Astrocyte (in vitro differentiated cells and primary cell): ENCODE measurements around the gene SBF1. TPM values are rescaled to one million over a fixed set of nuclear protein-coding genes. Genes with fewer than 3 reads are reported as not detected.

Experiments
- DNase-seq: peaks from one replicate; pipeline ENCODE4 v3.0.0-alpha.2; 2010; ENCODE audit warnings: low read depth
- FAIRE-seq: peaks from 2 replicates; lab custom pipeline; 2011; peaks lifted over from hg19 to GRCh38; lab: Jason Lieb, UNC
- H2AFZ ChIP-seq: 2 replicates; pipeline ENCODE4 v1.6.0; 2012; ENCODE audit warnings: low read depth, low read length, inconsistent platforms
- H3K27ac ChIP-seq: 2 replicates; pipeline ENCODE4 v1.5.1; 2011; ENCODE audit warnings: low read depth, low read length, inconsistent platforms
- H3K27me3 ChIP-seq: 2 replicates; pipeline ENCODE4 v1.6.0; 2011; ENCODE audit warnings: low read length, inconsistent platforms; ENCODE audit not compliant: insufficient read depth
- H3K36me3 ChIP-seq: 2 replicates; pipeline ENCODE4 v1.5.1; 2011; ENCODE audit warnings: low read length, inconsistent platforms; ENCODE audit not compliant: insufficient read depth
- H3K4me1 ChIP-seq: 2 replicates; pipeline ENCODE4 v1.5.1; 2011; ENCODE audit warnings: low read length, inconsistent platforms; ENCODE audit not compliant: insufficient read depth
- H3K4me2 ChIP-seq: 2 replicates; pipeline ENCODE4 v1.6.0; 2012; ENCODE audit warnings: low read length, inconsistent platforms
- H3K4me3 ChIP-seq: 2 replicates; pipeline ENCODE4 v1.5.1; 2011; ENCODE audit warnings: low read depth, mild to moderate bottlenecking, low read length, inconsistent platforms; ENCODE audit not compliant: insufficient read depth
- H3K79me2 ChIP-seq: 2 replicates; pipeline ENCODE4 v1.6.0; 2012; ENCODE audit warnings: mild to moderate bottlenecking, low read length, inconsistent platforms; ENCODE audit not compliant: insufficient read depth
- H3K9ac ChIP-seq: 2 replicates; pipeline ENCODE4 v1.6.0; 2012; ENCODE audit warnings: mild to moderate bottlenecking, low read length, inconsistent platforms
- H3K9me3 ChIP-seq: 2 replicates; pipeline ENCODE4 v1.5.1; 2012; ENCODE audit warnings: low read depth, mild to moderate bottlenecking, low read length, inconsistent platforms; ENCODE audit not compliant: insufficient read depth
- H4K20me1 ChIP-seq: 2 replicates; pipeline ENCODE4 v1.6.0; 2012; ENCODE audit warnings: low read length, inconsistent platforms; ENCODE audit not compliant: insufficient read depth
- H3K27ac Mint-ChIP-seq: one replicate; pipeline ENCODE4 v1.8.0; 2021; ENCODE audit warnings: mild to moderate bottlenecking, mixed read lengths; ENCODE audit not compliant: unreplicated experiment
- H3K27me3 Mint-ChIP-seq: one replicate; pipeline ENCODE4 v1.8.0; 2021; ENCODE audit warnings: low read depth, mixed read lengths; ENCODE audit not compliant: unreplicated experiment
- H3K36me3 Mint-ChIP-seq: one replicate; pipeline ENCODE4 v1.8.0; 2021; ENCODE audit warnings: low read depth, mixed read lengths; ENCODE audit not compliant: unreplicated experiment
- H3K4me1 Mint-ChIP-seq: one replicate; pipeline ENCODE4 v1.8.0; 2021; ENCODE audit warnings: low read depth, mixed read lengths; ENCODE audit not compliant: unreplicated experiment
- H3K4me3 Mint-ChIP-seq: one replicate; pipeline ENCODE4 v1.8.0; 2021; ENCODE audit warnings: mild to moderate bottlenecking, moderate library complexity, mixed read lengths; ENCODE audit not compliant: unreplicated experiment
- H3K9me3 Mint-ChIP-seq: one replicate; pipeline ENCODE4 v1.8.0; 2021; ENCODE audit warnings: mild to moderate bottlenecking, mixed read lengths; ENCODE audit not compliant: unreplicated experiment
- EZH2 ChIP-seq: IDR thresholded peaks from 2 replicates; pipeline ENCODE4 v1.6.1; 2012; ENCODE audit warnings: mild to moderate bottlenecking, low read length, inconsistent platforms; ENCODE audit not compliant: insufficient read depth
- total RNA-seq: library from RNA; stranded (reverse); gene quantifications from 2 replicates; pipeline ENCODE4 v1.2.1, GENCODE V29; 2021
- TF ChIP-seq, protein P1 (sequence below): IDR thresholded peaks from 2 replicates; pipeline ENCODE4 v1.5.1; 2011; ENCODE audit warnings: low read depth, mild to moderate bottlenecking, inconsistent platforms, low read length, moderate library complexity; ENCODE audit not compliant: insufficient read depth

Gene SBF1
- total RNA-seq, 1 donor from 2014 or later: 75.4 TPM

DNA sequence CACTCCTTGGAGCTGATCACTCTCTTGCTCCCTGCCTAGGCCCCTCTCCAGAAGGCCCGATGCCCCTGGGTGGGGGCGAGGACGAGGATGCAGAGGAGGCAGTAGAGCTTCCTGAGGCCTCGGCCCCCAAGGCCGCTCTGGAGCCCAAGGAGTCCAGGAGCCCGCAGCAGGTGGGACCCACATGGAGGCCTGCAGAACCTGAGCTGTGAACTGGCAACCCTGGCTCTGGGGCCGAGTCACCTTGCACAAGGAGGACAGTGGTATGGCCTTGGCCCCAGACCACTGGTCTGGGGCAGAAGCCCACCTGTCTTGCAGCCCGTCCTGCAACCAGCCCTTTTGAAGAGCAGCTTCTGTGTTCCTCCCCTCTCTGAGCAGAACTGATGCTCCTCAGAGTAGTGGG is 44.3 kb upstream of the SBF1 start:
- Histone ChIP-seq H3K4me3 (no peak overlapping the region), H3K79me2 (peaks cover 44% of the 10 kb centered on the region), H3K4me2 (no peak overlapping the region), H3K36me3 (no peaks in the 10 kb centered on the region), H2AFZ (no peak overlapping the region), H3K9ac (no peak overlapping the region), H4K20me1 (peaks cover 42% of the 10 kb centered on the region), H3K9me3 (no peaks in the 10 kb centered on the region), H3K27ac (no peak overlapping the region), H3K4me1 (peaks cover 4% of the 10 kb centered on the region), H3K27me3 (no peaks in the 10 kb centered on the region)
- FAIRE-seq (no peak), DNase-seq (no peak)
- H3K4me3 Mint-ChIP-seq: no peak overlapping the region
- no peaks in the 10 kb centered on the region for H3K9me3 Mint-ChIP-seq
- TF ChIP-seq EZH2: no peak
- TF ChIP-seq, protein P1, sequence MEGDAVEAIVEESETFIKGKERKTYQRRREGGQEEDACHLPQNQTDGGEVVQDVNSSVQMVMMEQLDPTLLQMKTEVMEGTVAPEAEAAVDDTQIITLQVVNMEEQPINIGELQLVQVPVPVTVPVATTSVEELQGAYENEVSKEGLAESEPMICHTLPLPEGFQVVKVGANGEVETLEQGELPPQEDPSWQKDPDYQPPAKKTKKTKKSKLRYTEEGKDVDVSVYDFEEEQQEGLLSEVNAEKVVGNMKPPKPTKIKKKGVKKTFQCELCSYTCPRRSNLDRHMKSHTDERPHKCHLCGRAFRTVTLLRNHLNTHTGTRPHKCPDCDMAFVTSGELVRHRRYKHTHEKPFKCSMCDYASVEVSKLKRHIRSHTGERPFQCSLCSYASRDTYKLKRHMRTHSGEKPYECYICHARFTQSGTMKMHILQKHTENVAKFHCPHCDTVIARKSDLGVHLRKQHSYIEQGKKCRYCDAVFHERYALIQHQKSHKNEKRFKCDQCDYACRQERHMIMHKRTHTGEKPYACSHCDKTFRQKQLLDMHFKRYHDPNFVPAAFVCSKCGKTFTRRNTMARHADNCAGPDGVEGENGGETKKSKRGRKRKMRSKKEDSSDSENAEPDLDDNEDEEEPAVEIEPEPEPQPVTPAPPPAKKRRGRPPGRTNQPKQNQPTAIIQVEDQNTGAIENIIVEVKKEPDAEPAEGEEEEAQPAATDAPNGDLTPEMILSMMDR: no peak
- peaks cover 11% of the 10 kb centered on the region for H3K36me3 Mint-ChIP-seq
- H3K27ac Mint-ChIP-seq: no peak overlapping the region
- no peaks in the 10 kb centered on the region for H3K4me1 Mint-ChIP-seq
- H3K27me3 Mint-ChIP-seq: no peaks in the 10 kb centered on the region

DNA sequence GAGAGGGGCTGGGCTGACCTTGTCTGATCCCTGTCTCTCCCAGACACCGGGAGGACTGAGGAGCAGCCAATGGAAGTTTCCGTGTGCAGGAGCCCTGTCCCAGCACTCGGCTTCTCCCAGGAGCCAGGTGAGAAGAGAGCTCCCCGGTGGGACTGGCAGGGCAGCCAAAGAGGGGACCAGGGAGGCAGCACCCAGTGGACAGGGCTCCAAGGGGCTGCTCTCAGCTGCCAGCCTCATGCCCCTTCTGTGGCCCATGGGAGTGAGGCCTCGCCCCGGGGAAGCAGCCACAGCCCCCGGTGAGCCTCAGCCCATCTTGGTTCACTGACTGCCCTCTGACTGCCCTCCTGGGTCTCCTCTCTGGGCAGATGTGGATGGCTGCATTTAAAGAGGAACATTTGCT is 43.8 kb upstream of the SBF1 start:
- H3K27ac ChIP-seq: no peak overlapping the region
- TF ChIP-seq, protein P1: no peak
- TF ChIP-seq EZH2: no peak
- H4K20me1 ChIP-seq: peaks cover 38% of the 10 kb centered on the region
- no peaks in the 10 kb centered on the region for H3K4me1 ChIP-seq
- H3K79me2 ChIP-seq: peaks cover 43% of the 10 kb centered on the region
- no peak overlapping the region for H3K9ac ChIP-seq
- no peaks in the 10 kb centered on the region for H3K36me3 ChIP-seq
- H3K4me1 Mint-ChIP-seq: no peaks in the 10 kb centered on the region
- no peak overlapping the region for H3K4me3 ChIP-seq
- DNase-seq: no peak
- FAIRE-seq: no peak
- no peak overlapping the region for H2AFZ ChIP-seq
- no peak overlapping the region for H3K27ac Mint-ChIP-seq
- no peaks in the 10 kb centered on the region for H3K27me3 Mint-ChIP-seq
- peaks cover 11% of the 10 kb centered on the region for H3K36me3 Mint-ChIP-seq
- no peaks in the 10 kb centered on the region for H3K9me3 ChIP-seq
- no peaks in the 10 kb centered on the region for H3K9me3 Mint-ChIP-seq
- H3K4me3 Mint-ChIP-seq: no peak overlapping the region
- no peak overlapping the region for H3K4me2 ChIP-seq
- H3K27me3 ChIP-seq: no peaks in the 10 kb centered on the region

- Histone ChIP-seq H3K9me3 (no peaks in the 10 kb centered on the region), H3K9ac (no peak overlapping the region), H4K20me1 (peaks cover 32% of the 10 kb centered on the region), H3K4me3 (no peak overlapping the region), H2AFZ (no peak overlapping the region), H3K27ac (no peak overlapping the region), H3K4me2 (no peak overlapping the region), H3K4me1 (no peaks in the 10 kb centered on the region), H3K36me3 (no peaks in the 10 kb centered on the region), H3K79me2 (peaks cover 43% of the 10 kb centered on the region), H3K27me3 (no peaks in the 10 kb centered on the region)
- TF ChIP-seq, protein P1: no peak
- no peak for TF ChIP-seq EZH2
- DNase-seq (no peak), FAIRE-seq (no peak)
- Mint-ChIP-seq H3K36me3 (peaks cover 9% of the 10 kb centered on the region), H3K4me1 (no peaks in the 10 kb centered on the region), H3K4me3 (no peak overlapping the region), H3K9me3 (no peaks in the 10 kb centered on the region), H3K27me3 (no peaks in the 10 kb centered on the region), H3K27ac (no peak overlapping the region)
Observed at GRCh38 chr22:50517495-50518260, 42.8 kb upstream of the SBF1 start.
